ENCODE measurements around the gene TLX1.

Gene TLX1

GRCh38 chr10:101113890-101114403, 17.2 kb upstream of the TLX1 start:
- TF ChIP-seq, protein P1, sequence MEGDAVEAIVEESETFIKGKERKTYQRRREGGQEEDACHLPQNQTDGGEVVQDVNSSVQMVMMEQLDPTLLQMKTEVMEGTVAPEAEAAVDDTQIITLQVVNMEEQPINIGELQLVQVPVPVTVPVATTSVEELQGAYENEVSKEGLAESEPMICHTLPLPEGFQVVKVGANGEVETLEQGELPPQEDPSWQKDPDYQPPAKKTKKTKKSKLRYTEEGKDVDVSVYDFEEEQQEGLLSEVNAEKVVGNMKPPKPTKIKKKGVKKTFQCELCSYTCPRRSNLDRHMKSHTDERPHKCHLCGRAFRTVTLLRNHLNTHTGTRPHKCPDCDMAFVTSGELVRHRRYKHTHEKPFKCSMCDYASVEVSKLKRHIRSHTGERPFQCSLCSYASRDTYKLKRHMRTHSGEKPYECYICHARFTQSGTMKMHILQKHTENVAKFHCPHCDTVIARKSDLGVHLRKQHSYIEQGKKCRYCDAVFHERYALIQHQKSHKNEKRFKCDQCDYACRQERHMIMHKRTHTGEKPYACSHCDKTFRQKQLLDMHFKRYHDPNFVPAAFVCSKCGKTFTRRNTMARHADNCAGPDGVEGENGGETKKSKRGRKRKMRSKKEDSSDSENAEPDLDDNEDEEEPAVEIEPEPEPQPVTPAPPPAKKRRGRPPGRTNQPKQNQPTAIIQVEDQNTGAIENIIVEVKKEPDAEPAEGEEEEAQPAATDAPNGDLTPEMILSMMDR (IDR thresholded peaks at IDR 0.05) = no peak

DNA sequence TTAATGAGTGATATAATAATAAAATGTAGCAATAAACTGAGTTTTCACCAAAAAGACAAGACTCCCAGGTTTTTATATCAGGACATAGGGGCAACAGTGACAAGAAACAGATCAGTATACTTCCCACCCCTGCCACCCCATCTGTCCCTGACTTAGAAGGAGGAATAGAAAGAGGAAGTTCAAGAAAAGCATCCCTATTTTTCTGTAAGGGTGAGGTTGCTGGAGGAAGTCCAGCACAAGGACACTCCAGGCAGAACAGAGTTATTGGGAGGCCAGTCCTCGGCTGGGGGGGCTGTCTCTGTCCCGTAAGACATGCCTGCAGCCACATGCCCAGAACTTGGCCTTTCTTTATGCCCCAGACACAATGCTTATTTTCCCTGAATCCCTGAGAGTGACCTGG, 16.5 kb upstream of the TLX1 start:
- TF ChIP-seq, protein P1 (IDR thresholded peaks at IDR 0.05) = no peak

DNA sequence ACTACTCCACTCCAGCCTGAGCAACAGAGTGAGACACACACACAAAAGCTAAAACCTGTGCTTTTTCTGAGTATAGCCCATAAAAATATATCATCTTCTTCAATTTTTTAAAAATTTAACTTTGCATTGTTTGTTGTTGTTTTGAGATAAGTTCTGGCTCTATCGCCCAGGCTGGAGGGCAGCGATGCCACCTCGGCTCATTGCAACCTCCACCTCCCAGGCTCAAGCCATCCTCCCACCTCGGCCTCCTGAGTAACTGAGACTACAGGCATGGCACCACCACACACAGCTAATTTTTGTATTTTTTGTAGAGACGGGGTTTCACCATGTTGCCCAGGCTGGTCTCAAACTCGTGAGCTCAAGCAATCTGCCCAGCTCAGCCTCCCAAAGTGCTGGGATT, 14.3 kb upstream of the TLX1 start:
- TF ChIP-seq, protein P1 (IDR thresholded peaks at IDR 0.05) = no peak

DNA sequence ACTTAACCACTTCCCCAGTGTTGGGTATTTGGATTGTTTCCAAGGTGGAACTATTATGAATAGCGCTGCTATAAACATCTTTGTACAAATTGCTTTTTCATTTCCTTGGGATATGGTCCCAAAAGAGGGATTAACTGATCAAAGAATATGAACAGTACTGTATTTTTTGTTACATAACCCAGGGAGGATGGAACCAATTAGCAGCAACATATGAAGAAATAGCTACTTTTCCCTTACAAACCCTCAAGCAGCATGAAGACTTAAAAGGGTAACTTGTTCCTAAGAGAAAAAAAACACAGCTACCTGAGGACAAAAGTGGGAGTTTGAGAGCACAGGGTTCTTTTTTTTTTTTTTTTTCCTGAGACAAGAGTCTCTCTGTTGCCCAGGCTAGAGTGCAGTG, 13.1 kb upstream of the TLX1 start:
- TF ChIP-seq, protein P1 (IDR thresholded peaks at IDR 0.05) = no peak

- TF ChIP-seq, protein P1 (IDR thresholded peaks at IDR 0.05) = no peak
Observed at GRCh38 chr10:101120520-101120883, 10.6 kb upstream of the TLX1 start.

- TF ChIP-seq, protein P1 (IDR thresholded peaks at IDR 0.05) = no peak
Observed at GRCh38 chr10:101120884-101121653, 10.0 kb upstream of the TLX1 start.

- TF ChIP-seq, protein P1 (IDR thresholded peaks at IDR 0.05) = no peak
Observed at GRCh38 chr10:101121654-101122031, 9.5 kb upstream of the TLX1 start.
